HK-2 (cell line): ENCODE results near the gene BRINP3.
A peak's percentile ranks its signal among the peaks of the same experiment; 100 is the strongest.
"Not testable (repeated sequence)": the region's sequence is repeated elsewhere in the genome, so short reads cannot be mapped to it uniquely, and the experiment has no call there.

ENCODE experiments used
- DNase-seq: peaks from one replicate; pipeline ENCODE4 v3.0.0-alpha.2; 2018; ENCODE audit not compliant: unreplicated experiment

Gene BRINP3

GRCh38 chr1:190477762-190478148 lies at the start of gene BRINP3:
BRINP3 (minus strand) TSS chr1:190477864.
- DNase-seq: no peak

- no peak for DNase-seq
Measured at GRCh38 chr1:190511554-190511953, 33.9 kb upstream of the BRINP3 start.

GRCh38 chr1:190507357-190507756 lies 29.7 kb upstream of the BRINP3 start:
- DNase-seq: no peak

GRCh38 chr1:190504539-190504938 lies 26.9 kb upstream of the BRINP3 start:
- DNase-seq: not testable (repeated sequence)

- DNase-seq: no peak
Measured at GRCh38 chr1:190497565-190497964, 19.9 kb upstream of the BRINP3 start.

GRCh38 chr1:190494451-190494850 lies 16.8 kb upstream of the BRINP3 start:
- no peak for DNase-seq

- DNase-seq: no peak
Measured at GRCh38 chr1:190491404-190491803, 13.7 kb upstream of the BRINP3 start.

- no peak for DNase-seq
Measured at GRCh38 chr1:190484045-190484444, 6.4 kb upstream of the BRINP3 start.

GRCh38 chr1:190480231-190480630 lies 2.6 kb upstream of the BRINP3 start:
- DNase-seq: no peak

GRCh38 chr1:190479516-190479915 lies 1.9 kb upstream of the BRINP3 start:
- no peak for DNase-seq

- DNase-seq: no peak
Measured at GRCh38 chr1:190479050-190479397, 1.4 kb upstream of the BRINP3 start.

GRCh38 chr1:190478149-190479049 lies 735 bp upstream of the BRINP3 start:
- DNase-seq: peak; percentile 22

- no peak for DNase-seq
Measured at GRCh38 chr1:190476806-190477205, 858 bp downstream of the BRINP3 start.

- no peak for DNase-seq
Measured at GRCh38 chr1:190476321-190476720, 1.3 kb downstream of the BRINP3 start.

GRCh38 chr1:190475421-190476141 lies 2.1 kb downstream of the BRINP3 start:
- DNase-seq: no peak

- no peak for DNase-seq
Measured at GRCh38 chr1:190474650-190475211, 2.9 kb downstream of the BRINP3 start.

- no peak for DNase-seq
Measured at GRCh38 chr1:190474010-190474409, 3.7 kb downstream of the BRINP3 start.

GRCh38 chr1:190472494-190472893 lies 5.2 kb downstream of the BRINP3 start:
- no peak for DNase-seq

GRCh38 chr1:190472042-190472441 lies 5.6 kb downstream of the BRINP3 start:
- DNase-seq: no peak

- no peak for DNase-seq
Measured at GRCh38 chr1:190464690-190465089, 13.0 kb downstream of the BRINP3 start.

- DNase-seq: no peak
Measured at GRCh38 chr1:190456129-190456528, 21.5 kb downstream of the BRINP3 start.

GRCh38 chr1:190455631-190456030 lies 22.0 kb downstream of the BRINP3 start:
- DNase-seq: no peak

GRCh38 chr1:190453550-190453949 lies 24.1 kb downstream of the BRINP3 start:
- no peak for DNase-seq
